GM18511 (cell line): ENCODE data around the gene B4GALT7.
"Not testable (repeated sequence)": the region's sequence is repeated elsewhere in the genome, so short reads cannot be mapped to it uniquely, and the experiment has no call there.

Source experiments
- ATAC-seq: cut with Tn5 transposase; IDR thresholded peaks from one replicate; pipeline ENCODE4 v1.9.1; 2021; ENCODE audit warnings: mild to moderate bottlenecking, moderate library complexity; ENCODE audit not compliant: unreplicated experiment

B4GALT7 gene

DNA sequence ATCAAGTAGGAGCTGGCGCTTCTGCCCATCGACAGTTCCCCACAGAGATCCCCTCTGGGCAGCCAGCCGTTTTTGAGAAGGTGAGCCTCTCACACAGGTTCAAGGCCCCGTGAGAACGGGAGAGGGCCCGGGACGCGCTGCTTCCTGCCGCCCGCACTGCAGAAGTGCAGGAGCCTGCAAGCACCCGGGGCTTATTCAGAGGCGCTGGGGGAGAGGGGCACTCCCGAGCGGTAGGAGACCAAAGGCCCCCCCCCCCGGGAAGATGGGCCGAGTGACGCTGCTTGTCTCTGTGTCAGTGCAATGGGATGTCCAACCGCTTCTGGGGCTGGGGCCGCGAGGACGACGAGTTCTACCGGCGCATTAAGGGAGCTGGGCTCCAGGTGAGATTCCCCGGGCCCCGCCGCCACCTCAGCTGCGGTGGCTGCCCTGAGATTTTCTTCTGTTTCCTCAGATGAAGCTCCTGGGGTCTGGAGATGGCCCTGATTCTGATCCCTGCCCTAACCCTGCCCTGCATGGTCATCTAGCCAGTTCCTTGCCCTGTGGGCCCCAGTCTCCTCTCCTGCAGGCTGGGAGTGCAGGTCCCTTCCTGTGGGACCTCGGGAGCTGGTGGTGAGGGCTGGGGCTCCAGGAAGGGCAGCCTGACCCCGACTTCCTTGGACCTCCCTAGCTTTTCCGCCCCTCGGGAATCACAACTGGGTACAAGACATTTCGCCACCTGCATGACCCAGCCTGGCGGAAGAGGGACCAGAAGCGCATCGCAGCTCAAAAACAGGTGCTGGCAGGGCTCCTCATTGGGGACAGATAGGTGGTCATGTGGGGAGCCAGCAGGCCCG, 8.5 kb downstream of the B4GALT7 start:
- no peak for ATAC-seq

- ATAC-seq = no peak
These were observed 9.4 kb downstream of the B4GALT7 start for GRCh38 chr5:177609076-177610059.

- ATAC-seq = no peak
These were observed 10.3 kb downstream of the B4GALT7 start for GRCh38 chr5:177610131-177610769.

- no peak for ATAC-seq
These were observed 11.0 kb downstream of the B4GALT7 start for GRCh38 chr5:177610770-177611445.

- ATAC-seq = no peak
These were observed 11.7 kb downstream of the B4GALT7 start for GRCh38 chr5:177611446-177612214.

DNA sequence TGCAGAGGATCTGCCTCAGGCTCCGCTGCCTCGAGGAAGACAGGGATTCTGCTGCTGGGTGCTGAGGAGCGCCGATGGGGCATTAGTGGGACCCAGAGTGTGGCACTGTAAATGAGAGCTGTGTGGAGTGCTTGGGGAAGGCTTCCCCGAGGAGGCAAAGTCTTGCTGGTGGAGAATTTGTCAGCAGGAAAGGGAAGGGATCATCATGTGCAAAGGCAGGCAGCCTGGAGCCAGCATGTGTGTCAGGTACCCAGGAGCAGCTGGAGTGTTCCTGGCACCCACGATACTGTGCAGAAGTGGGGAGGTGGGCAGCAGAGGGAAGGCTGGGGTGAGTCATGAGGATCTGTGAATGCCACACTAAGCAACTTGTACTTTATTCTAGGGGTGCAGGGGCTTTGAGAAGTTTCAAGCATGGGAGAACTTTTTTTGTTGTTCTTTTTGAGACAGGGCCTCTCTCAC, 12.3 kb downstream of the B4GALT7 start:
- no peak for ATAC-seq

DNA sequence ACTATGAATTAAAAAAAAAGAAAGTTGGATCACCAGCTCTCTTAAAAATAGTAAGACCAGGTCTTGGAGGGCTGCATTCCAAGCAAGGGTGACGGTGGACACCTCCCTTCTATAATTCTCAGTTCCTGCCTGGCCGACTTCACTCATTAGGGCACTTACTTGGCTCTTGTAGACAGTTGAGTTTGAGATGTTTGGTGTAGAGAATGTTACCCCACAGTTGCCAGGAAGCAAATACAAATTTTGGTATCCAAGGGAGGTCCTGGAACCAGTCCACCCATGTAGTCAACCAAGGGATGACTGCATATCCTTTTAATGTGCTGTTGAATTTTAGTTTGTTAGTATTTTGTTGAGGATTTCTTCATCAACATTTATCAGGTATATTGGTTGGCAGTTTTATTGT, 20.6 kb downstream of the B4GALT7 start:
- no peak for ATAC-seq

GRCh38 chr5:177624172-177624571, 24.2 kb downstream of the B4GALT7 start:
- ATAC-seq = not testable (repeated sequence)

DNA sequence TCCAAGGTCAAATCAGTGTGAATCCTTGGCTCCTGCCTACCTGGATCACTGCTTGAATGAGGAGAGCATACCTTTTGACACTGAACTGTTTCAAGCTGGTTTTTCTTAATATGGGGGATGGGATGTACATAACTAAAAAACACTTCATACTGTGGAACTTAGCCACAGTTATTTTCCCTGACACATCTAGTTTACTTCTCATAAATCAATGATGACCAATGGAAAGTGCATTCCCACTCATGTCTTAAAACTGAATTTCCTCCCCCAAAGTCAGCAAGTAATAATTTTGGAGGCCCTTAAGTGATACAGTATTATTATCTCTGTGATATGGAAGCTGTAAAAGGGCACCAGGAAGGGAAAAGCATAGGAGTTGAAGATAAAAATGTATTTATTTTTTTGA, 30.3 kb downstream of the B4GALT7 start:
- ATAC-seq = not testable (repeated sequence)

GRCh38 chr5:177634912-177635311, 35.0 kb downstream of the B4GALT7 start:
- not testable (repeated sequence) for ATAC-seq

GRCh38 chr5:177645462-177645861, 45.5 kb downstream of the B4GALT7 start:
- ATAC-seq = not testable (repeated sequence)

- not testable (repeated sequence) for ATAC-seq
These were observed 51.3 kb downstream of the B4GALT7 start for GRCh38 chr5:177651235-177651634.

DNA sequence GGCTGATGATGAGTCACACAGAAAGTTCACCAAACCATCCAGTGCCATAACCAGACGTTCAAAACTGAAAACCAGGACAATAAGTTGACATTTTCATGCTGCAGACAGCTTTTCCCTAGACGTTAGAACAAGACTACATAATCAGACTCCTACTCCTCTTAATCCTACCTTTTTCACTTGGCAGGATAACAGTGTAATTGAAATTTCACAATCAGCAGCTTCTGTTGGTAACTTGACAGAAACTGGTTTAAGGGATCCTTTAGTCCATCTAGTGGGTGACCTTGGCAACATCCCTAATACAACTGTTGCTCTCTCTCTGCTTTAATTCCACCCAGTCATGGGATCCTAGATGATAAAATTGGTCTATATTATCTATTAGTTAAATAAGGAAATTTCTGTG, 57.9 kb downstream of the B4GALT7 start:
- not testable (repeated sequence) for ATAC-seq

DNA sequence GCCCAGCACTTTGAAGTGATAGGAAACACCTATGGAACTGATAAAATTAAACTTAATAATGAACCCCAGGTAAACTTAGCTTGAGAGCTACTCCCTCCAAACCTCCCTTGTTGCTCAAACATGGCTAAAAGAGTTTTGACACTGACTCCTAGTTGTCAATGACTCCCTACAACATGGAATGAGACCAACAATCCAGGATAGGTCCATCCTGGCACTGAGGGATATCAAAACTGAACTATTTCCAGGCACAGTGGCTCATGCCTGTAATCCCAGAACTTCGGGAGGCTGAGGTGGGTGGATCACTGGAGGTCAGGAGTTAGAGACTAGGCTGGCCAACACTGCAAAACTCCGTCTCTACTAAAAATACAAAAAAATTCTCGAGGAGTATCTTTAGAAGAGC, 58.6 kb downstream of the B4GALT7 start:
- not testable (repeated sequence) for ATAC-seq
